H54 (cell line): Measurements from ENCODE around the gene AMIGO1.

Experiments
- DNase-seq: peaks from one replicate; pipeline ENCODE4 v3.0.0; 2011; ENCODE audit warnings: low spot score, mixed read lengths; ENCODE audit not compliant: insufficient read length
- FAIRE-seq: peaks from 3 replicates; lab custom pipeline; 2011; peaks lifted over from hg19 to GRCh38; lab: Jason Lieb, UNC
- POLR2A ChIP-seq: IDR thresholded peaks from 2 replicates; pipeline ENCODE4 v1.6.1; 2011; ENCODE audit warnings: low read depth, mild to moderate bottlenecking, low read length

AMIGO1 gene

DNA sequence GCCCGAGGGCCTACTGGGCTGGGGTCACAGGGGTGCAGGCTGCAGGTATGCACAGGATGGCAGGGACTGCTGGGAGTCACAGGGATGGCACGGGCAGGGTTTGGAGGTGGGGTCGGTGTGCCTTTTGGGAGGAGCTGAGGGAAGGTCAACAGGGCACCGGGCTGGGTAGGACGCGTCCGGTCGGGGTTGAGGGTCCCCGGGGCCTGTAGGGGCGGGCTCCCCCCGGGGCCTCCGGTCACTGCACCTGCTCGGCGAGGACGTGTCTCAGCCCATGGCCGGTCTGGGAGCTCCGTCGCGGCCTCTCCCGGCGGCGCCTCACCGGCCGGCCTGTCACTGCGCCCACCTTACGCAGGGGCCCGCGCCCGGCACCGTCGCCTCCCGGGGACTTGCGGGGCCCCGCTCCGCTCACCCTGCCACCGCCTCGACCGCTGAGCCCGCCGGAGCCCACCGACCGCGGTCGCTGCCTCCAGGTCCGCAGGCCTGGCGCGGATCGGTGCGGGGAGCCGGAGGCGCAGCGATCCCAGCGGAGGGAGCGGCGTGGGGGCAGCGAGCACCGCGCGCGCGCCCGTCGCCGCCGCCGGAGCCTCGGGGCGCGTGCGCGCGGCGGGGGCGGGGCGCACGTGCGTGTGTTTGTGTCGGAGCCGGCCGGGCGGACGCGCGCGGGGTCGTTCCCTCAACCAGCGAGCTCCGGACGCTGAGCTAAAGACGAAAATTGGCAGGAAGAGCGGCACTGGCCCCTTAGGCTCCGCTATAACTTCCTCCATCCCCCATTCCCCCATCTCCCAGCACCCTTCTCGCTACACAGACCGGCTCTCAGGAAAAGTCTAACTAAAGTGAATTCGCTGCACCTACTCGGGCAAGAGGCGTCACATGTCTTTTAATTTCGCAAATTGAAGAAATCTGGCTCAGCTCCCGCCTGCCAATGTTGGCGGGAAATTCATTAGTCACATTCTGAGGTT lies at the start of gene AMIGO1:
AMIGO1 (minus strand) TSS at position 552 of the 959 bp plus-strand sequence. CDS start 815 bp downstream, outside the sequence.
- DNase-seq (no peak), FAIRE-seq (no peak)
- no peak for TF ChIP-seq POLR2A

DNA sequence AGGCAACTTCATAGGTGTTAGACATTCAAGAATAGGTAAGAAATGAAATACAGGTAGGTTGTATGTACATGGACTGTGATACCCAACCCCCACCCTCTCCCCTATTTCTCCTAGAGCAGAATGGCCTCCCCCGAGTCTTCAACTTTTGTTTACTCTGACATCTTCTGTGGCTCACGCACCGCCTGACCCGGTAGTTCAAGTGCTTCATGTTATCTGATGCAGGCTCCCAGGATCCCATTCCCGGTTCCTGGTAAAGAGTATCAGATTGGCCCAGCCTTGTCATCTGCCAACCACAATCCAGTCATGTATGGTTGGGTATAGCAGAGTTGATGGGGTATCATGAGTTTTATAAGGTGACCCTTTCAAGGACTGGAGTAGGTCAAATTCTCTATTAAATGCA lies 48.0 kb upstream of the AMIGO1 start:
- no peak for TF ChIP-seq POLR2A
- DNase-seq = no peak
- FAIRE-seq = no peak

DNA sequence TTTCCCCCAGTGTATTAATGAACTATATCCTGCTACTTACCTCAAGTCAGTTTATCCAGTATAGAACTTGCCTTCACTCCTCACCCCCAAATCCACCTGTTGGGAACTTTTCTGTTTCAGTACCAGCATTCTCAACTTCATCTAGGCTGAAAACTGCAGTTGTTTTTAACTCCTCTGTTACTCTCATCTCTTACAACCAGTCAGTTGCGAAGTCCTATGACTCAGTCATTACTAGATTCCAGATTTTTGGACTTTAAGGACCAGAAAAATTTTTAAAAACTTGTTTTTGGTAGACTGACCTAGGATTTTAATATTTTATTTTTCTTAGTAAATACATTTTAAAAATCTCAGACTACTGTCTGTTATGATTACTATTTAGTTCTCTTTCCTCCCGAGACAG lies 47.0 kb upstream of the AMIGO1 start:
- no peak for FAIRE-seq
- TF ChIP-seq POLR2A = no peak
- no peak for DNase-seq

GRCh38 chr1:109548321-109549267 lies 39.1 kb upstream of the AMIGO1 start, which contains the start of gene GNAI3:
GNAI3 (plus strand) TSS chr1:109548615; CDS start chr1:109548721, 106 bp downstream.
- DNase-seq (peak; percentile 83), FAIRE-seq (peak; percentile 68)
- TF ChIP-seq POLR2A = peak; percentile 92; the same call in 1 of the 2 replicates

DNA sequence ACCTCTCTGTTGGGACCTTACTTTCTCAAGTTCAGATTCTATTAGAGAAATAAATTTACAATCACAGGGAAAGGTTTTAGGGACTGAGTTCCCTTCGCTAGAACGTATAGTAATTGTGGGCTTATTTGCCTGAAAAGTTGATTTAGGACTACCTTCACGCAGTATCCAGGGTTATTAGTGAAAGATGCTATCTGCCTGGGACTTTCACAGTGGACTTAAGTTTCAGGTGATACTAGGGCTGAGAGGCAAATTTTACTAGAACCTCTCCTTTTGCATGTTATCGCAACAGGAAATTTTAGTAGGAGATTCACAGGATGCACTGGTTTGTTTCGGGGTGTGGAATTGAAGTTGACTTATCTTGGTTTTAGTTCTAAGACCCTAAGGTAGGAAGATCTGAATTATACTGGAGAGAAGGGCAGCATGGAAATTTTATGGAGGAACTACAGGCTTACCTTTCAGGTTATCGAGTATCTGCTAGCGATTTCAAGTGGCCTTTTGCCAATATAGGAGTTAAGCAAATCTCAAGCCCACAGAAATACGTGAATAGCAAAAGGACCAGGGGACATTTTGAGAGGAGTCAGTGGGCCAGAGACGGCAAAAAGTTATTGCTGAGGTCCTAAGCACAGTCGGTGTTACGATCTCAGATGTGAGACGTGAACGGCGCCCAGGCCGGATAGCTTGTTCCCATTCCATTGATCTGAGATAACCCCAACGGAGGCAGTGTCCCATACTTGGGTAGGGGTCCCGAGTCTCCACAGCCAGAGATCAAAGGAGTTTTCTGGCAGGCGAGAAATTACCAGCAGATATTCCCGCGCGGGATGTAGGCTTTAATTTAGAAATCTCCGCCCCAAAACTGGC lies 38.2 kb upstream of the AMIGO1 start:
- no peak for FAIRE-seq
- no peak for TF ChIP-seq POLR2A
- no peak for DNase-seq

GRCh38 chr1:109546311-109547109 lies 37.0 kb upstream of the AMIGO1 start:
- no peak for TF ChIP-seq POLR2A
- DNase-seq (peak; percentile 74), FAIRE-seq (peak; percentile 92)

- no peak for FAIRE-seq
Observed at GRCh38 chr1:109543988-109544735, 34.6 kb upstream of the AMIGO1 start.

GRCh38 chr1:109543283-109543987 lies 33.9 kb upstream of the AMIGO1 start:
- no peak for FAIRE-seq
- DNase-seq = no peak

More at GRCh38 chr1:109543988-109544735, 34.6 kb upstream of the AMIGO1 start:
- no peak for DNase-seq
- no peak for TF ChIP-seq POLR2A

GRCh38 chr1:109542657-109543056 lies 33.1 kb upstream of the AMIGO1 start:
- DNase-seq (no peak), FAIRE-seq (no peak)
- TF ChIP-seq POLR2A = no peak

More at GRCh38 chr1:109543283-109543987, 33.9 kb upstream of the AMIGO1 start:
- TF ChIP-seq POLR2A = no peak

GRCh38 chr1:109541102-109541501 lies 31.6 kb upstream of the AMIGO1 start:
- FAIRE-seq (no peak), DNase-seq (no peak)
- no peak for TF ChIP-seq POLR2A

DNA sequence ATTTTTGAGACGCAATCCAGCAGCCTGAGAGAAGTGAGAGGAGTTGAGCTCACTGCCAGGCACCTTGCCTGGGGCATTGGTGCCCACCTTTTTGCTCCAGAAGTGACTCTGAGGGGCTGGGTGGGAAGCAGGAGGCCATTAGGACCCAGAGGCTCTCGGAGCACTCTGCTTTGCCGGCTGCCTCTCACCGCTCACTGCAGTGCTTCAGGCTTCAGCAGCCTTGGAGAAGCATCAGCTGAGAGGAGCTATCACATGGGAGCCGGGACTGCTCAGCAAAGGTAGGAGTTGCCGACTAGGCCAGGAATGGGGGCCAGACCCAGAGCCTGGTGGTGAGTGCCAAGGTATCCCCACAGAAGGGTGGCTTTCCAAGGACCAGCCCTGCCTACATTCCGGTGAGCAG lies 30.1 kb upstream of the AMIGO1 start, which contains the start of gene GPR61:
GPR61 (plus strand) TSS at position 197 of the 400 bp plus-strand sequence. CDS start 3,151 bp downstream, outside the sequence.
- DNase-seq (no peak), FAIRE-seq (no peak)
- no peak for TF ChIP-seq POLR2A
